Fibroblast of lung (primary cell): ENCODE data around the gene CHMP4A. TPM values are rescaled to one million over a fixed set of nuclear protein-coding genes. Genes with fewer than 3 reads are reported as not detected.

ENCODE experiments used
- DNase-seq, 2 donors: peaks; one replicate each; pipeline versions ENCODE4 v3.0.0 to v3.0.0-alpha.2; 2010; ENCODE audit warnings: low read depth in 2 of 2
- H2AFZ ChIP-seq: 2 replicates; pipeline ENCODE4 v1.5.1; 2012; ENCODE audit warnings: low read length, control low read depth, inconsistent platforms
- H3K27ac ChIP-seq: 2 replicates; pipeline ENCODE4 v1.5.1; 2011; ENCODE audit warnings: low read length, control low read depth; ENCODE audit not compliant: insufficient read depth
- H3K27me3 ChIP-seq: 2 replicates; pipeline ENCODE4 v1.5.1; 2011; ENCODE audit warnings: mild to moderate bottlenecking, low read length; ENCODE audit not compliant: control insufficient read depth, insufficient read depth
- H3K36me3 ChIP-seq: 2 replicates; pipeline ENCODE4 v1.5.1; 2011; ENCODE audit warnings: low read length; ENCODE audit not compliant: control insufficient read depth, insufficient read depth
- H3K4me1 ChIP-seq: 2 replicates; pipeline ENCODE4 v1.5.1; 2011; ENCODE audit warnings: low read length; ENCODE audit not compliant: control insufficient read depth, insufficient read depth; ENCODE audit errors: extremely low read depth
- H3K4me2 ChIP-seq: 2 replicates; pipeline ENCODE4 v1.5.1; 2011; ENCODE audit warnings: low read length, control low read depth; ENCODE audit not compliant: insufficient read depth; ENCODE audit errors: extremely low read depth
- H3K4me3 ChIP-seq, 4 experiments: fragments of 200-600 bp in 1 of 4; sonication (generic) in 1 of 4; replicated peaks in 1 of 4; 2 replicates each; pipeline ENCODE4 v1.5.1; 2011 to 2016; ENCODE audit warnings: low read length in 4 of 4, low read depth in 3 of 4, mild to moderate bottlenecking in 3 of 4, control low read depth in 2 of 4, inconsistent platforms in 1 of 4, mixed read lengths in 1 of 4; ENCODE audit not compliant: insufficient read depth in 1 of 4; ENCODE audit errors: control extremely low read depth in 1 of 4
- H3K79me2 ChIP-seq: 2 replicates; pipeline ENCODE4 v1.5.1; 2012; ENCODE audit warnings: mild to moderate bottlenecking, low read length, inconsistent platforms; ENCODE audit not compliant: control insufficient read depth, insufficient read depth
- H3K9ac ChIP-seq: 2 replicates; pipeline ENCODE4 v1.5.1; 2011; ENCODE audit warnings: mild to moderate bottlenecking, low read length, control low read depth; ENCODE audit not compliant: insufficient read depth
- H3K9me3 ChIP-seq: 2 replicates; pipeline ENCODE4 v1.5.1; 2012; ENCODE audit warnings: low read depth, low read length; ENCODE audit not compliant: control insufficient read depth, insufficient read depth
- H4K20me1 ChIP-seq: 2 replicates; pipeline ENCODE4 v1.5.1; 2011; ENCODE audit warnings: low read length; ENCODE audit not compliant: control insufficient read depth, insufficient read depth; ENCODE audit errors: extremely low read depth
- EZH2 ChIP-seq: IDR thresholded peaks from 2 replicates; pipeline ENCODE4 v1.5.1; 2012; ENCODE audit warnings: low read length, control low read depth, mild to moderate bottlenecking; ENCODE audit errors: missing control alignments
- polyA plus RNA-seq, 2 donors: library from polyadenylated mRNA; depleted of rRNA in 1 of 2; stranded (reverse) in 1 of 2; unstranded in 1 of 2; fragments of >200 nt; gene quantifications; 2 replicates each; pipeline ENCODE4 v1.2.1, GENCODE V29; 2011 to 2012; ENCODE audit warnings: missing spikeins in 1 of 2
- total RNA-seq: library from RNA; depleted of rRNA; stranded (reverse); fragments of >200 nt; gene quantifications from 2 replicates; pipeline ENCODE4 v1.2.1, GENCODE V29; 2014
- TF ChIP-seq, protein P1 (sequence below), 2 donors: IDR thresholded peaks in 1 of 2; conservative IDR thresholded peaks in 1 of 2; 1 replicate in 1 of 2; 2 replicates in 1 of 2; pipeline ENCODE4 v1.5.1; 2011 to 2012; ENCODE audit warnings: low read length in 2 of 2, control low read depth in 1 of 2, inconsistent platforms in 1 of 2, low read depth in 1 of 2, mild to moderate bottlenecking in 1 of 2

Gene CHMP4A
- total and polyA plus RNA-seq, 2 donors (not counting 1 experiment from before 2014, with no cell fraction given): 22.1 to 96.8 TPM

GRCh38 chr14:24259282-24260025 is 46.2 kb upstream of the CHMP4A start:
- Histone ChIP-seq H3K9ac (no peak overlapping the region), H3K4me2 (no peak overlapping the region), H3K4me3 (no peak overlapping the region), H3K27me3 (no peaks in the 10 kb centered on the region), H3K4me1 (no peaks in the 10 kb centered on the region), H3K27ac (no peak overlapping the region), H4K20me1 (no peaks in the 10 kb centered on the region), H3K79me2 (no peaks in the 10 kb centered on the region), H3K9me3 (no peaks in the 10 kb centered on the region), H2AFZ (no peak overlapping the region), H3K36me3 (no peaks in the 10 kb centered on the region)
- TF ChIP-seq, protein P1, sequence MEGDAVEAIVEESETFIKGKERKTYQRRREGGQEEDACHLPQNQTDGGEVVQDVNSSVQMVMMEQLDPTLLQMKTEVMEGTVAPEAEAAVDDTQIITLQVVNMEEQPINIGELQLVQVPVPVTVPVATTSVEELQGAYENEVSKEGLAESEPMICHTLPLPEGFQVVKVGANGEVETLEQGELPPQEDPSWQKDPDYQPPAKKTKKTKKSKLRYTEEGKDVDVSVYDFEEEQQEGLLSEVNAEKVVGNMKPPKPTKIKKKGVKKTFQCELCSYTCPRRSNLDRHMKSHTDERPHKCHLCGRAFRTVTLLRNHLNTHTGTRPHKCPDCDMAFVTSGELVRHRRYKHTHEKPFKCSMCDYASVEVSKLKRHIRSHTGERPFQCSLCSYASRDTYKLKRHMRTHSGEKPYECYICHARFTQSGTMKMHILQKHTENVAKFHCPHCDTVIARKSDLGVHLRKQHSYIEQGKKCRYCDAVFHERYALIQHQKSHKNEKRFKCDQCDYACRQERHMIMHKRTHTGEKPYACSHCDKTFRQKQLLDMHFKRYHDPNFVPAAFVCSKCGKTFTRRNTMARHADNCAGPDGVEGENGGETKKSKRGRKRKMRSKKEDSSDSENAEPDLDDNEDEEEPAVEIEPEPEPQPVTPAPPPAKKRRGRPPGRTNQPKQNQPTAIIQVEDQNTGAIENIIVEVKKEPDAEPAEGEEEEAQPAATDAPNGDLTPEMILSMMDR (conservative IDR thresholded peaks at IDR 0.05 in 1 of 2, IDR thresholded peaks at IDR 0.05 in 1 of 2; ENCODE audit: low read depth in 1 of 2, low read length in 2 of 2): no peak
- TF ChIP-seq EZH2: no peak
- DNase-seq: peak; percentile 11 to 68

DNA sequence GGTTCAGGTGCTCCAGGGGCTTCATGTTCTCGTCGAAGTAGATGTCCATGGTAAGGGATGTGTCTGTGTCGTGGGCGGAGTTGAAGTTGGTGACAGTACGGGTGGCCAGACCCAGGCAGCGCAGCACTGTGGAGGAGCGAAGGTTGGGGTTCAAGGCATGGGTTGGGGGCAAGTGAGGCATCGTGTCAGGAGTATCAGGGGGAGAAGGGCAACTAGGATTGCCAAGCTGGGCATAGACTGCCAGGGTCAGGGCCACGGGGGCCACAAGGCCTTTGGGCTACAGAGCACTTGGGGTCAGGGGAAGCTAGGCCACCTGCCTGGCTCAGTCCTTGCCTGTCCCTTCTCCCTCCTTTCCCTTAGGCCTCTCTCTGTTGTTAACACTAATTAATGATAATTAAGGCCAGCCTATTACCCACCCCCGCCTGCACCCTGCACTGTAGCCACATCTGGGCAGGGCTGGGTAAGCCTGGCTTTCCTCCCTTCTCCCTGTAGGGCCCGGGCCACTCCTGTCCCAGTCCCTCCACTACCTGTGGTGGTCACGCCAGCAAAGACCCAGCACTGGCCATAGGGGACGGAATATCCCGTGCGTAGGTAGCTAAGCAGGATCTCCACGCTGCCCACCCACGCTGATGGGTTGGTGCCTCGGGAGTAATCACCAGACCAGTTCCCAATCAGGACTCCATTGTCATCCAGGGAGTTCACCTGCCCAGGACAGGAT is 45.4 kb upstream of the CHMP4A start:
- Histone ChIP-seq H3K9me3 (no peaks in the 10 kb centered on the region), H3K79me2 (no peaks in the 10 kb centered on the region), H3K27ac (no peak overlapping the region), H3K27me3 (no peaks in the 10 kb centered on the region), H3K4me3 (no peak overlapping the region), H3K9ac (no peak overlapping the region), H4K20me1 (no peaks in the 10 kb centered on the region), H2AFZ (no peak overlapping the region), H3K4me2 (no peak overlapping the region), H3K4me1 (no peaks in the 10 kb centered on the region), H3K36me3 (no peaks in the 10 kb centered on the region)
- no peak for DNase-seq
- TF ChIP-seq EZH2: no peak
- TF ChIP-seq, protein P1 (conservative IDR thresholded peaks at IDR 0.05 in 1 of 2, IDR thresholded peaks at IDR 0.05 in 1 of 2; ENCODE audit: low read depth in 1 of 2, low read length in 2 of 2): no peak

DNA sequence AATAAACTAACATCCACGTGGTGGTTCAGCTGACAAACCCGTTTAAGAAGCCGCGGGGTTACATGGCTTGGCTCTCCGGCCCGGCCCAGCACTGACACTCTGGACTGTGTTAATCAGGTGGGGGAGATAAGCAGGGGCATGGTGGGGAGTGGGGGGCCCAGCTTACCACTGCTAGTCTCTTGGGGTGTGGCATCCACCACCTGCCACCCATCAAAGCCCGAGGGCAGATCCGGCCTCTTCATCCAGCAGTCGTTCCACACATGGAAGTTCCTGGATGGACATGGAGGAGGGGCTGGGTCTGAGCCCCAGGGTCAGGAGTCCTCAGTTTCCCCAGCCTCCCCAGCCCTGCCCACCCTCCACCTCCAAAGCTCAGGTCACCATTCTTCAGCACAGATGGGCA is 44.8 kb upstream of the CHMP4A start:
- no peak overlapping the region for H3K4me3 ChIP-seq
- no peak overlapping the region for H2AFZ ChIP-seq
- H3K9me3 ChIP-seq: no peaks in the 10 kb centered on the region
- no peaks in the 10 kb centered on the region for H3K79me2 ChIP-seq
- no peak overlapping the region for H3K4me2 ChIP-seq
- H4K20me1 ChIP-seq: no peaks in the 10 kb centered on the region
- TF ChIP-seq EZH2: no peak
- TF ChIP-seq, protein P1 (conservative IDR thresholded peaks at IDR 0.05 in 1 of 2, IDR thresholded peaks at IDR 0.05 in 1 of 2; ENCODE audit: low read depth in 1 of 2, low read length in 2 of 2): no peak
- no peaks in the 10 kb centered on the region for H3K36me3 ChIP-seq
- no peak for DNase-seq
- H3K27ac ChIP-seq: no peak overlapping the region
- no peak overlapping the region for H3K9ac ChIP-seq
- no peaks in the 10 kb centered on the region for H3K4me1 ChIP-seq
- H3K27me3 ChIP-seq: no peaks in the 10 kb centered on the region
